ENCODE results near the gene TBC1D4. TPM values are rescaled to one million over a fixed set of nuclear protein-coding genes. Genes with fewer than 3 reads are reported as not detected.

TBC1D4 gene
- total and polyA plus RNA-seq, 9 of the 15 experiments (the other 6 are each of a cell fraction or from before 2014, with no cell fraction given), result 2.8 to 12.3 (median 7.0) TPM

- Histone ChIP-seq H3K27me3 (ENCODE audit: control insufficient read depth in 2 of 2, insufficient read depth in 2 of 2, low read length in 2 of 2) (no peaks in the 10 kb centered on the region), H3K9ac (ENCODE audit: insufficient read depth in 1 of 2, low read depth in 2 of 2, low read length in 2 of 2) (no peak overlapping the region), H3K9me1 (ENCODE audit: control insufficient read depth, insufficient read depth, low read length) (no peaks in the 10 kb centered on the region), H3K4me3 (no peak overlapping the region), H3K79me2 (ENCODE audit: control insufficient read depth, insufficient read depth, low read length) (no peaks in the 10 kb centered on the region), H3K4me1 (replicated peaks in 1 of 2; ENCODE audit: control insufficient read depth in 2 of 2, insufficient read depth in 2 of 2, low read length in 2 of 2) (no peaks in the 10 kb centered on the region), H3K4me2 (ENCODE audit: insufficient read depth, low read length) (no peak overlapping the region), H3K36me3 (ENCODE audit: control insufficient read depth, insufficient read depth, low read length) (0 out of 3 replicates have a peak, but pooled peaks cover 4% of the 10 kb centered on the region), H2AFZ (ENCODE audit: low read depth, low read length) (no peak overlapping the region), H3K9me3 (replicated peaks; ENCODE audit: control insufficient read depth, insufficient read depth, low read depth, low read length) (no peaks in the 10 kb centered on the region), H4K20me1 (replicated peaks; ENCODE audit: control insufficient read depth, insufficient read depth, low read length) (no peaks in the 10 kb centered on the region), H3K27ac (ENCODE audit: extremely low read depth, low read depth, low read length) (no peak overlapping the region)
- POLR2A ChIA-PET, result no interaction called here
- DNase-seq (ENCODE audit: extremely low read depth in 1 of 4, low spot score in 3 of 4) (no peak), FAIRE-seq (no peak), ATAC-seq (no peak)
- WGBS (ENCODE audit: insufficient coverage, low coverage, missing lambda C conversion rate), result 0% methylated on average over 1 of the region's 1 CpG
- CTCF ChIA-PET (ENCODE audit: low intra/inter-chr PET ratio), result interaction anchor here (0.7 kb wide), 1 partner anchor 788 kb away, joined by 3 read pairs; no protein-coding TSS in a partner anchor
- in situ Hi-C loops (cut with MboI) (no loop called here), intact Hi-C loops (cut with micrococcal nuclease) (no loop called here)
- BruUV-seq (replicated peaks), result no TSS peak
- TF ChIP-seq HEY1 (CRISPR knock-in tag; IDR thresholded peaks at IDR 0.05; ENCODE audit: borderline replicate concordance), result no peak
- no peak for TF ChIP-seq ZNF124 (CRISPR knock-in tag; IDR thresholded peaks at IDR 0.05)
- no peak for TF ChIP-seq EWSR1 (IDR thresholded peaks at IDR 0.05; ENCODE audit: borderline replicate concordance, low read depth, partially characterized antibody)
- TF ChIP-seq MYNN (IDR thresholded peaks at IDR 0.05), result no peak
- no peak for TF ChIP-seq MYNN (CRISPR knock-in tag; IDR thresholded peaks at IDR 0.05)
- no peak for TF ChIP-seq BRF2 (IDR thresholded peaks at IDR 0.05; ENCODE audit: borderline replicate concordance, insufficient read depth, insufficient read length)
- TF ChIP-seq MAFF (IDR thresholded peaks at IDR 0.05; ENCODE audit: low read length), result no peak
- no peak for TF ChIP-seq XRCC3 (IDR thresholded peaks at IDR 0.05)
- TF ChIP-seq ZNF324 (CRISPR knock-in tag; IDR thresholded peaks at IDR 0.05), result no peak
- TF ChIP-seq KLF16 (IDR thresholded peaks at IDR 0.05), result no peak
- no peak for TF ChIP-seq ZNF740 (CRISPR knock-in tag; IDR thresholded peaks at IDR 0.05)
- TF ChIP-seq ZNF740 (tag; IDR thresholded peaks at IDR 0.05), result no peak
- TF ChIP-seq PHF20 (IDR thresholded peaks at IDR 0.05; ENCODE audit: partially characterized antibody), result no peak
- TF ChIP-seq NR0B1 (IDR thresholded peaks at IDR 0.05; ENCODE audit: partially characterized antibody), result no peak
- TF ChIP-seq CBFA2T3 (IDR thresholded peaks at IDR 0.05), result no peak
- no peak for TF ChIP-seq ZNF586 (CRISPR knock-in tag; conservative IDR thresholded peaks at IDR 0.05)
- no peak for TF ChIP-seq ZNF134 (CRISPR knock-in tag; conservative IDR thresholded peaks at IDR 0.05)
- TF ChIP-seq ARID4B (CRISPR knock-in tag; IDR thresholded peaks at IDR 0.05), result no peak
Observed at GRCh38 chr13:75296641-75297040, 185.3 kb downstream of the TBC1D4 start.

All from K562 (cell line).